Inflammatory macrophage treated with lipopolysaccharide for 1 hour (primary cell): ENCODE data around the gene WNT3.
"Not testable (repeated sequence)": the region's sequence is repeated elsewhere in the genome, so short reads cannot be mapped to it uniquely, and the experiment has no call there.

Experiments used
- DNase-seq, 2 donors: peaks; one replicate each; pipeline ENCODE4 v3.0.0-alpha.2; 2020 to 2022

The WNT3 gene

GRCh38 chr17:46782250-46782953, 36.1 kb downstream of the WNT3 start:
- DNase-seq = no peak

- no peak for DNase-seq
Observed at GRCh38 chr17:46780003-46780373, 38.5 kb downstream of the WNT3 start.

- no peak for DNase-seq
Observed at GRCh38 chr17:46777943-46778915, 40.3 kb downstream of the WNT3 start.

- DNase-seq = no peak
Observed at GRCh38 chr17:46776298-46777005, 42.0 kb downstream of the WNT3 start.

GRCh38 chr17:46774108-46774737, 44.3 kb downstream of the WNT3 start:
- DNase-seq = no peak

GRCh38 chr17:46773676-46774075, 44.8 kb downstream of the WNT3 start:
- DNase-seq = no peak

- DNase-seq = no peak
Observed at GRCh38 chr17:46773221-46773605, 45.3 kb downstream of the WNT3 start.

GRCh38 chr17:46772475-46773220, 45.8 kb downstream of the WNT3 start:
- no peak for DNase-seq

GRCh38 chr17:46771561-46772474, 46.7 kb downstream of the WNT3 start:
- DNase-seq = no peak

GRCh38 chr17:46770818-46771560, 47.5 kb downstream of the WNT3 start:
- DNase-seq = no peak

- no peak for DNase-seq
Observed at GRCh38 chr17:46770439-46770817, 48.1 kb downstream of the WNT3 start.

GRCh38 chr17:46769531-46770438, 48.7 kb downstream of the WNT3 start:
- no peak for DNase-seq

GRCh38 chr17:46768896-46769295, 49.6 kb downstream of the WNT3 start:
- not testable (repeated sequence) for DNase-seq

GRCh38 chr17:46768540-46768870, 50.0 kb downstream of the WNT3 start:
- DNase-seq = no peak

GRCh38 chr17:46766493-46767491, 51.7 kb downstream of the WNT3 start:
- no peak for DNase-seq

GRCh38 chr17:46765453-46765852, 53.0 kb downstream of the WNT3 start:
- no peak for DNase-seq

GRCh38 chr17:46764709-46765401, 53.6 kb downstream of the WNT3 start:
- DNase-seq = no peak
